Naive B cell (primary cell): ENCODE results near the gene ZNRF1. TPM values are rescaled to one million over a fixed set of nuclear protein-coding genes. Genes with fewer than 3 reads are reported as not detected.
A peak's percentile ranks its signal among the peaks of the same experiment; 100 is the strongest.
"Not testable (repeated sequence)": the region's sequence is repeated elsewhere in the genome, so short reads cannot be mapped to it uniquely, and the experiment has no call there.

ENCODE experiments used
- ATAC-seq, 2 donors: fragments of 150-1000 bp; cut with Tn5 transposase; 2 replicates each; pipeline ENCODE4 v1.10.0; 2021; ENCODE audit warnings: low read depth in 2 of 2, mild to moderate bottlenecking in 2 of 2, moderate library complexity in 2 of 2
- DNase-seq: peaks from one replicate; pipeline ENCODE4 v3.0.0; 2022
- H3K27ac Mint-ChIP-seq, 6 donors: one replicate each; pipeline ENCODE4 v1.8.0; 2020 to 2022; ENCODE audit warnings: mild to moderate bottlenecking in 6 of 6, mixed read lengths in 6 of 6, moderate library complexity in 5 of 6, inconsistent platforms in 2 of 6
- H3K27me3 Mint-ChIP-seq, 3 donors: one replicate each; pipeline ENCODE4 v1.8.0; 2021 to 2022; ENCODE audit warnings: mixed read lengths in 3 of 3, mild to moderate bottlenecking in 1 of 3
- H3K36me3 Mint-ChIP-seq, 2 donors: one replicate each; pipeline ENCODE4 v1.8.0; 2020 to 2022; ENCODE audit warnings: mixed read lengths in 2 of 2, inconsistent platforms in 1 of 2, mild to moderate bottlenecking in 1 of 2
- H3K4me1 Mint-ChIP-seq, 3 donors: one replicate each; pipeline ENCODE4 v1.8.0; 2020 to 2022; ENCODE audit warnings: mixed read lengths in 3 of 3, inconsistent platforms in 1 of 3, mild to moderate bottlenecking in 1 of 3, moderate library complexity in 1 of 3
- H3K4me3 Mint-ChIP-seq, 8 donors: one replicate each; pipeline ENCODE4 v1.8.0; 2020 to 2022; ENCODE audit warnings: mild to moderate bottlenecking in 8 of 8, mixed read lengths in 8 of 8, moderate library complexity in 8 of 8, inconsistent platforms in 2 of 8
- H3K9me3 Mint-ChIP-seq, 7 donors: one replicate each; pipeline ENCODE4 v1.8.0; 2020 to 2022; ENCODE audit warnings: mixed read lengths in 7 of 7, mild to moderate bottlenecking in 5 of 7, inconsistent platforms in 2 of 7, moderate library complexity in 1 of 7
- polyA plus RNA-seq, 6 donors: library from polyadenylated mRNA; unstranded; fragments of 300-500 nt; fragmentation: Illumina TruSeq; gene quantifications; one replicate each; pipeline ENCODE4 v1.2.3, GENCODE V29; 2021; ENCODE audit warnings: low read depth in 6 of 6

The ZNRF1 gene
- polyA plus RNA-seq, result 1 to 10 TPM in 1 of 6 donors, not detected in 5; 1.1 TPM

- Mint-ChIP-seq H3K27ac (peak within 1 kb of the TSS in 5 of 6 donors; percentile 25 to 79 (median 47)), H3K27me3 (peaks cover 44 to 62% (median 61%) of the 10 kb centered on the region in 3 donors), H3K4me3 (peak within 1 kb of the TSS; percentile 81 to 94 (median 87)), H3K9me3 (peaks cover 0 to 7% (median 2%) of the 10 kb centered on the region in 7 donors), H3K4me1 (peaks cover 11 to 19% (median 11%) of the 10 kb centered on the region in 3 donors), H3K36me3 (no peaks in the 10 kb centered on the region)
- ATAC-seq, result peak; percentile 72
- peak; percentile 65 for DNase-seq
Observed at GRCh38 chr16:74998481-74999218, at the start of gene ZNRF1. TSS of gene ZNRF1 (plus strand) at chr16:74999024. CDS start at chr16:74999672, 648 bp downstream.

GRCh38 chr16:74949309-74949708 lies 49.5 kb upstream of the ZNRF1 start:
- DNase-seq (no peak), ATAC-seq (no peak)
- Mint-ChIP-seq H3K27me3 (no peaks in the 10 kb centered on the region), H3K9me3 (no peaks in the 10 kb centered on the region), H3K4me1 (no peaks in the 10 kb centered on the region), H3K27ac (peak overlapping the region in 1 of 6 donors; percentile 52), H3K4me3 (no peak overlapping the region), H3K36me3 (peaks cover 24 to 30% of the 10 kb centered on the region in 2 donors)

- Mint-ChIP-seq H3K9me3 (no peaks in the 10 kb centered on the region), H3K27me3 (no peaks in the 10 kb centered on the region), H3K36me3 (peaks cover 32 to 41% of the 10 kb centered on the region in 2 donors), H3K27ac (peak overlapping the region in 1 of 6 donors; percentile 16), H3K4me1 (no peaks in the 10 kb centered on the region), H3K4me3 (no peak overlapping the region)
- DNase-seq (no peak), ATAC-seq (no peak)
Observed at GRCh38 chr16:74950511-74950910, 48.3 kb upstream of the ZNRF1 start.

GRCh38 chr16:74951206-74951605 lies 47.6 kb upstream of the ZNRF1 start:
- H3K27ac Mint-ChIP-seq, result no peak overlapping the region
- H3K4me1 Mint-ChIP-seq, result no peaks in the 10 kb centered on the region
- H3K27me3 Mint-ChIP-seq, result no peaks in the 10 kb centered on the region
- peaks cover 35 to 46% of the 10 kb centered on the region in 2 donors for H3K36me3 Mint-ChIP-seq
- no peaks in the 10 kb centered on the region for H3K9me3 Mint-ChIP-seq
- ATAC-seq (no peak), DNase-seq (no peak)
- no peak overlapping the region for H3K4me3 Mint-ChIP-seq

- ATAC-seq, result no peak
- peaks cover 34 to 44% of the 10 kb centered on the region in 2 donors for H3K36me3 Mint-ChIP-seq
- DNase-seq, result no peak
- H3K27ac Mint-ChIP-seq, result peak overlapping the region in 1 of 6 donors; percentile 81
- no peaks in the 10 kb centered on the region for H3K4me1 Mint-ChIP-seq
- H3K4me3 Mint-ChIP-seq, result no peak overlapping the region
- H3K9me3 Mint-ChIP-seq, result no peaks in the 10 kb centered on the region
- no peaks in the 10 kb centered on the region for H3K27me3 Mint-ChIP-seq
Observed at GRCh38 chr16:74951681-74952080, 47.1 kb upstream of the ZNRF1 start.

GRCh38 chr16:74954763-74955162 lies 44.1 kb upstream of the ZNRF1 start:
- Mint-ChIP-seq H3K9me3 (no peaks in the 10 kb centered on the region), H3K4me3 (no peak overlapping the region), H3K4me1 (peaks cover 0 to 5% (median 0%) of the 10 kb centered on the region in 3 donors), H3K27me3 (no peaks in the 10 kb centered on the region), H3K36me3 (peaks cover 30 to 39% of the 10 kb centered on the region in 2 donors), H3K27ac (no peak overlapping the region)
- DNase-seq, result no peak
- ATAC-seq, result no peak

- no peak overlapping the region for H3K27ac Mint-ChIP-seq
- no peak overlapping the region for H3K4me3 Mint-ChIP-seq
- ATAC-seq (no peak), DNase-seq (no peak)
- H3K4me1 Mint-ChIP-seq, result peaks cover 2 to 7% (median 5%) of the 10 kb centered on the region in 3 donors
- no peaks in the 10 kb centered on the region for H3K27me3 Mint-ChIP-seq
- H3K9me3 Mint-ChIP-seq, result no peaks in the 10 kb centered on the region
- H3K36me3 Mint-ChIP-seq, result peaks cover 0 to 8% of the 10 kb centered on the region in 2 donors
Observed at GRCh38 chr16:74973304-74973703, 25.5 kb upstream of the ZNRF1 start.

GRCh38 chr16:74975591-74975990 lies 23.2 kb upstream of the ZNRF1 start:
- Mint-ChIP-seq H3K4me1 (peaks cover 0 to 5% (median 0%) of the 10 kb centered on the region in 3 donors), H3K27ac (peak overlapping the region in 1 of 6 donors; percentile 62), H3K36me3 (peaks cover 0 to 8% of the 10 kb centered on the region in 2 donors), H3K4me3 (no peak overlapping the region), H3K9me3 (no peaks in the 10 kb centered on the region), H3K27me3 (no peaks in the 10 kb centered on the region)
- ATAC-seq (no peak), DNase-seq (no peak)

- Mint-ChIP-seq H3K4me1 (peaks cover 5 to 27% (median 11%) of the 10 kb centered on the region in 3 donors), H3K36me3 (peaks cover 0 to 4% of the 10 kb centered on the region in 2 donors), H3K9me3 (no peaks in the 10 kb centered on the region), H3K4me3 (peak overlapping the region in 3 of 8 donors; percentile 61 to 82 (median 78)), H3K27ac (no peak overlapping the region), H3K27me3 (no peaks in the 10 kb centered on the region)
- no peak for DNase-seq
- ATAC-seq, result no peak
Observed at GRCh38 chr16:74982256-74982655, 16.6 kb upstream of the ZNRF1 start.

GRCh38 chr16:74984194-74984528 lies 14.7 kb upstream of the ZNRF1 start:
- Mint-ChIP-seq H3K27ac (peak overlapping the region in 2 of 6 donors; percentile 15 to 93), H3K4me3 (peak overlapping the region; percentile 88 to 99 (median 96)), H3K27me3 (no peaks in the 10 kb centered on the region), H3K9me3 (no peaks in the 10 kb centered on the region), H3K36me3 (no peaks in the 10 kb centered on the region), H3K4me1 (peaks cover 5 to 25% (median 11%) of the 10 kb centered on the region in 3 donors)
- ATAC-seq, result no peak
- DNase-seq, result no peak

GRCh38 chr16:74984529-74985296 lies 14.1 kb upstream of the ZNRF1 start, which contains the start of gene WDR59:
TSS of gene WDR59 (minus strand) at chr16:74985123. CDS start at chr16:74985017, 106 bp downstream.
- Mint-ChIP-seq H3K27me3 (no peaks in the 10 kb centered on the region), H3K4me3 (peak within 1 kb of the TSS; percentile 88 to 99 (median 96)), H3K27ac (peak within 1 kb of the TSS; percentile 76 to 96 (median 94)), H3K36me3 (no peaks in the 10 kb centered on the region), H3K4me1 (peaks cover 5 to 25% (median 11%) of the 10 kb centered on the region in 3 donors), H3K9me3 (no peaks in the 10 kb centered on the region)
- peak; percentile 97 to 99 for ATAC-seq
- peak; percentile 97 for DNase-seq

- H3K27me3 Mint-ChIP-seq, result peaks cover 3 to 8% (median 6%) of the 10 kb centered on the region in 3 donors
- H3K4me3 Mint-ChIP-seq, result no peak overlapping the region
- H3K4me1 Mint-ChIP-seq, result peaks cover 5 to 23% (median 11%) of the 10 kb centered on the region in 3 donors
- no peak overlapping the region for H3K27ac Mint-ChIP-seq
- no peak for ATAC-seq
- DNase-seq, result no peak
- no peaks in the 10 kb centered on the region for H3K36me3 Mint-ChIP-seq
- no peaks in the 10 kb centered on the region for H3K9me3 Mint-ChIP-seq
Observed at GRCh38 chr16:74987027-74987681, 11.7 kb upstream of the ZNRF1 start.

GRCh38 chr16:74989864-74990263 lies 9.0 kb upstream of the ZNRF1 start:
- H3K27me3 Mint-ChIP-seq, result peaks cover 11 to 20% (median 19%) of the 10 kb centered on the region in 3 donors
- not testable (repeated sequence) for H3K4me1 Mint-ChIP-seq, H3K9me3 Mint-ChIP-seq, H3K27ac Mint-ChIP-seq, DNase-seq, H3K4me3 Mint-ChIP-seq, ATAC-seq, H3K36me3 Mint-ChIP-seq
